ENCODE data around the gene PARD3B.

Gene PARD3B

GRCh38 chr2:205297846-205298245 is 752.6 kb downstream of the PARD3B start:
- POLR2A ChIA-PET (ENCODE audit: low non-redundant PET), result no interaction called here
- no peak overlapping the region for H3K27ac ChIP-seq
- no peak for TF ChIP-seq CTCF (conservative IDR thresholded peaks at IDR 0.05; ENCODE audit: low read depth)
- DNase-seq (ENCODE audit: low spot score), result no peak
- CTCF ChIA-PET, result no interaction called here

GRCh38 chr2:205311201-205311600 is 765.9 kb downstream of the PARD3B start:
- CTCF ChIA-PET, result no interaction called here
- no peak for DNase-seq (ENCODE audit: low spot score)
- POLR2A ChIA-PET (ENCODE audit: low non-redundant PET), result no interaction called here
- H3K27ac ChIP-seq, result no peak overlapping the region
- TF ChIP-seq CTCF (conservative IDR thresholded peaks at IDR 0.05; ENCODE audit: low read depth), result no peak

DNA sequence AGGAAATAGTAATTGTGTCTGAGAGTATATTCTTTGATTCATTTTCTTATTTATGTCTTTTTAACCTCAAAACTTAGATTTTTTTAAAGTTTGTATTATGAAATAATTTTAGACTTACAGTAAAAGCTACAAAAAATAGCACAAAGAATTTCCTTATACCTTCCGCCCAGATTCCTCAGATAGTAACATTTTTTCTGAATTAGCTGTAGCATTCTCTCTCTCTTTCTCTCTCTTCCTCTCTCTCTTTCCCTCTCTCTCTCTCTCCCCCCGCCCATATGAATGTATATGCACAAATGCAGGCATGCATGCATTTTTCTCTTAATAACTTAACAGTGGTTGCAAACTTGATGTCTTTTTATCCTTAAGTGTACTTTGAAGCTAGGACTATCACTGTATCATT is 776.0 kb downstream of the PARD3B start:
- ChIA-PET POLR2A (ENCODE audit: low non-redundant PET) (no interaction called here), CTCF (interaction anchor here (0.9 kb wide), 1 partner anchor 355 kb away, joined by 5 read pairs; no protein-coding TSS in a partner anchor)
- TF ChIP-seq CTCF (conservative IDR thresholded peaks at IDR 0.05; ENCODE audit: low read depth), result no peak
- H3K27ac ChIP-seq, result no peak overlapping the region
- no peak for DNase-seq (ENCODE audit: low spot score)

GRCh38 chr2:205323929-205324328 is 778.7 kb downstream of the PARD3B start:
- CTCF ChIA-PET, result no interaction called here
- no peak overlapping the region for H3K27ac ChIP-seq
- no peak for TF ChIP-seq CTCF (conservative IDR thresholded peaks at IDR 0.05; ENCODE audit: low read depth)
- POLR2A ChIA-PET (ENCODE audit: low non-redundant PET), result no interaction called here
- DNase-seq (ENCODE audit: low spot score), result no peak

GRCh38 chr2:205324355-205324754 is 779.1 kb downstream of the PARD3B start:
- CTCF ChIA-PET, result no interaction called here
- no peak for TF ChIP-seq CTCF (conservative IDR thresholded peaks at IDR 0.05; ENCODE audit: low read depth)
- H3K27ac ChIP-seq, result no peak overlapping the region
- DNase-seq (ENCODE audit: low spot score), result no peak
- POLR2A ChIA-PET (ENCODE audit: low non-redundant PET), result no interaction called here

- H3K27ac ChIP-seq, result no peak overlapping the region
- ChIA-PET POLR2A (ENCODE audit: low non-redundant PET) (no interaction called here), CTCF (no interaction called here)
- no peak for DNase-seq (ENCODE audit: low spot score)
- no peak for TF ChIP-seq CTCF (conservative IDR thresholded peaks at IDR 0.05; ENCODE audit: low read depth)
Measured at GRCh38 chr2:205333351-205333750, 788.1 kb downstream of the PARD3B start.

DNA sequence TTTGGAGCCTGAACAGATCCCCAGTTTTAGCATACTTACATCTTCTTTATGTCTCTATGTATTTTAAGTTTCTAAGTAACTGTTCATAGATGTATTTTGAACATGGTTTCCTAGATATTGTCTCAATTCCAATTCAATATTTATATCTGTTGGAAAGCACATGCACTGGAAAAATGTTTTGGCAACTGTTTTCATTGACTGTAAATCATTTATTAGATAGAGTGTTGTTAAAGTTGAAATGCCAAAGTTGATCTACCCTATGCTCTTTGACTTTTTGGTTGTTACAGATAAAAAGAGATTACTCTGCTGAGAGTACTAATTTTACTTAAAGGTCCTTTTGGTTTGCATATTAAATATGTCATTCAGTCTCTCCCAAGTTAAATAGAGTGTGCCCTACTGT is 792.0 kb downstream of the PARD3B start:
- TF ChIP-seq CTCF (conservative IDR thresholded peaks at IDR 0.05; ENCODE audit: low read depth), result no peak
- ChIA-PET POLR2A (ENCODE audit: low non-redundant PET) (no interaction called here), CTCF (no interaction called here)
- DNase-seq (ENCODE audit: low spot score), result no peak
- no peak overlapping the region for H3K27ac ChIP-seq

All from RWPE1 (cell line).